A673 (cell line): Measurements from ENCODE around the gene CLIC4.

Experiments
- CTCF ChIP-seq: fragments of 300-800, 200-600 bp; sonication (generic); conservative IDR thresholded peaks from 2 replicates; pipeline ENCODE4 v1.5.1; 2017; ENCODE audit warnings: low read depth, mild to moderate bottlenecking, antibody characterized with exemption, low read length, moderate library complexity, mixed read lengths
- EZH2 ChIP-seq: fragments of 200-600 bp; sonication (generic); IDR thresholded peaks from 2 replicates; pipeline ENCODE4 v1.6.1; 2017; ENCODE audit warnings: borderline replicate concordance, low read depth, mild to moderate bottlenecking, mixed read lengths, antibody characterized with exemption, low read length; ENCODE audit not compliant: poor library complexity, severe bottlenecking

GRCh38 chr1:24699628-24700027 lies 45.6 kb upstream of the CLIC4 start:
- no peak for TF ChIP-seq CTCF
- no peak for TF ChIP-seq EZH2
